Muscle of leg (tissue), 11 donors: ENCODE results near the gene SSU72. TPM values are rescaled to one million over a fixed set of nuclear protein-coding genes. Genes with fewer than 3 reads are reported as not detected.

ENCODE experiments used
- DNase-seq: peaks from one replicate; pipeline ENCODE4 v3.0.0; 2013
- H3K27ac ChIP-seq: one replicate; pipeline ENCODE4 v1.5.1; 2013; ENCODE audit warnings: mild to moderate bottlenecking, low read length, control low read depth
- H3K27me3 ChIP-seq: one replicate; pipeline ENCODE4 v1.6.1; 2013; ENCODE audit warnings: low read length; ENCODE audit not compliant: control insufficient read depth, insufficient read depth
- H3K36me3 ChIP-seq: one replicate; pipeline ENCODE4 v1.6.1; 2013; ENCODE audit warnings: low read length; ENCODE audit not compliant: control insufficient read depth, insufficient read depth
- H3K4me1 ChIP-seq: one replicate; pipeline ENCODE4 v1.6.1; 2013; ENCODE audit warnings: low read length; ENCODE audit not compliant: control insufficient read depth, insufficient read depth
- H3K4me3 ChIP-seq: one replicate; pipeline ENCODE4 v1.5.1; 2013; ENCODE audit warnings: low read length, control low read depth
- H3K9me3 ChIP-seq: replicated peaks from 2 replicates; pipeline ENCODE4 v1.6.1; 2013; ENCODE audit warnings: low read depth, low read length; ENCODE audit not compliant: control insufficient read depth
- WGBS: methylation state at CpG from one replicate; pipeline ENCODE4 v1.1.5; 2013; ENCODE audit warnings: missing lambda C conversion rate; ENCODE audit not compliant: insufficient coverage; 5-methylcytosine and 5-hydroxymethylcytosine counted together
- polyA plus RNA-seq, 8 donors: library from polyadenylated mRNA; unstranded; fragments of 120-200 nt; gene quantifications; one replicate each; pipeline versions ENCODE4 v1.2.1 to v1.2.3, GENCODE V29; 2013; ENCODE audit warnings: inconsistent platforms in 1 of 8, low replicate concordance in 1 of 8; ENCODE audit not compliant: insufficient read length in 8 of 8, insufficient read depth in 1 of 8
- total RNA-seq: library from RNA; stranded (reverse); fragments of 120-200 nt; gene quantifications from one replicate; pipeline ENCODE4 v1.2.4, GENCODE V29; 2013

The SSU72 gene
- total and polyA plus RNA-seq, 9 donors, result 38.0 to 106 (median 92.1) TPM

- peaks cover 11% of the 10 kb centered on the region for H3K4me1 ChIP-seq
- H3K27me3 ChIP-seq, result peaks cover 57% of the 10 kb centered on the region
- 40% methylated on average over 11 of the region's 18 CpGs for WGBS
- H3K36me3 ChIP-seq, result no peaks in the 10 kb centered on the region
- no peak for DNase-seq
- H3K9me3 ChIP-seq, result no peaks in the 10 kb centered on the region
- no peak overlapping the region for H3K4me3 ChIP-seq
- no peak overlapping the region for H3K27ac ChIP-seq
These were observed 27.8 kb upstream of the SSU72 start for GRCh38 chr1:1602304-1602967.

- H3K4me1 ChIP-seq, result peaks cover 16% of the 10 kb centered on the region
- 77% methylated on average over 13 of the region's 15 CpGs for WGBS
- H3K9me3 ChIP-seq, result no peaks in the 10 kb centered on the region
- DNase-seq, result no peak
- H3K27ac ChIP-seq, result no peak overlapping the region
- H3K4me3 ChIP-seq, result no peak overlapping the region
- H3K36me3 ChIP-seq, result no peaks in the 10 kb centered on the region
- peaks cover 63% of the 10 kb centered on the region for H3K27me3 ChIP-seq
These were observed 27.1 kb upstream of the SSU72 start for GRCh38 chr1:1601564-1602303.

- H3K36me3 ChIP-seq, result no peaks in the 10 kb centered on the region
- peaks cover 70% of the 10 kb centered on the region for H3K27me3 ChIP-seq
- H3K9me3 ChIP-seq, result no peaks in the 10 kb centered on the region
- H3K4me1 ChIP-seq, result peaks cover 16% of the 10 kb centered on the region
- WGBS, result 67% methylated on average over 22 of the region's 22 CpGs
- H3K27ac ChIP-seq, result no peak overlapping the region
- no peak for DNase-seq
- H3K4me3 ChIP-seq, result no peak overlapping the region
These were observed 26.3 kb upstream of the SSU72 start for GRCh38 chr1:1600861-1601563.

GRCh38 chr1:1599935-1600860 is 25.5 kb upstream of the SSU72 start, which contains the start of gene FNDC10:
Gene FNDC10, minus strand, starts transcription at chr1:1600135. Its CDS starts 120 bp downstream, at chr1:1600015.
- Histone ChIP-seq H3K36me3 (no peaks in the 10 kb centered on the region), H3K9me3 (no peaks in the 10 kb centered on the region), H3K4me3 (peak within 1 kb of the TSS; percentile 13), H3K4me1 (peaks cover 16% of the 10 kb centered on the region), H3K27ac (no peak within 1 kb of the TSS), H3K27me3 (peaks cover 72% of the 10 kb centered on the region)
- no peak for DNase-seq
- WGBS, result under 1% methylated on average over 88 of the region's 125 CpGs

GRCh38 chr1:1599030-1599934 is 24.6 kb upstream of the SSU72 start:
- Histone ChIP-seq H3K4me1 (peaks cover 16% of the 10 kb centered on the region), H3K27ac (no peak overlapping the region), H3K27me3 (peaks cover 67% of the 10 kb centered on the region), H3K4me3 (no peak overlapping the region), H3K9me3 (no peaks in the 10 kb centered on the region), H3K36me3 (no peaks in the 10 kb centered on the region)
- WGBS, result 5% methylated on average over 108 of the region's 111 CpGs
- no peak for DNase-seq

- WGBS, result 75% methylated on average over 12 of the region's 13 CpGs
- no peak overlapping the region for H3K27ac ChIP-seq
- no peaks in the 10 kb centered on the region for H3K9me3 ChIP-seq
- DNase-seq, result no peak
- H3K4me1 ChIP-seq, result peaks cover 16% of the 10 kb centered on the region
- peaks cover 72% of the 10 kb centered on the region for H3K27me3 ChIP-seq
- no peaks in the 10 kb centered on the region for H3K36me3 ChIP-seq
- no peak overlapping the region for H3K4me3 ChIP-seq
These were observed 24.0 kb upstream of the SSU72 start for GRCh38 chr1:1598720-1599029.

- H3K4me3 ChIP-seq, result no peak overlapping the region
- H3K9me3 ChIP-seq, result no peaks in the 10 kb centered on the region
- no peak for DNase-seq
- 88% methylated on average over 27 of the region's 28 CpGs for WGBS
- H3K27ac ChIP-seq, result no peak overlapping the region
- H3K27me3 ChIP-seq, result peaks cover 71% of the 10 kb centered on the region
- peaks cover 16% of the 10 kb centered on the region for H3K4me1 ChIP-seq
- no peaks in the 10 kb centered on the region for H3K36me3 ChIP-seq
These were observed 23.5 kb upstream of the SSU72 start for GRCh38 chr1:1598051-1598719.

- no peak overlapping the region for H3K27ac ChIP-seq
- no peak for DNase-seq
- peaks cover 16% of the 10 kb centered on the region for H3K4me1 ChIP-seq
- no peak overlapping the region for H3K4me3 ChIP-seq
- WGBS, result 21% methylated on average over 9 of the region's 16 CpGs
- no peaks in the 10 kb centered on the region for H3K9me3 ChIP-seq
- H3K36me3 ChIP-seq, result no peaks in the 10 kb centered on the region
- peaks cover 64% of the 10 kb centered on the region for H3K27me3 ChIP-seq
These were observed 22.7 kb upstream of the SSU72 start for GRCh38 chr1:1597275-1597930.
